ENCODE results near the gene TMEM245.

Gene TMEM245

DNA sequence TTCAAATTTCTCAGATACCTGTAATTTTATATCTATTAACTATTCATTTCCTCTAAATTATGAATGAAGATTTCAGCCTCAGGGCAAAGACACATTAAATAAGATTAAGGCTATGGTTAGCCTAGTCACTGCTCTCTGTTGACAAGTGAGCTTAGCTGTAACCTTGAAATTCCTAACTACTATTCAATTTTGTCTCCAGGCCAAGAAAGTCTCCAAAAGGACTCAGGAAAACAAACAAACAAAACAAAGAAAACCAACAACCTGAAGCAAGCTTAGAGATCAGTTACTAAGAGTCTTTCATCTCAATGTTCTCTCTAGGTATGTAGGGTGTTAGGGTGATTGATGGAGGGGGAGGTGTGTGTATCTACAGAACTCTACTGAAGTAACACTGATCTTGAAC lies 96.9 kb downstream of the TMEM245 start:
- no peak for DNase-seq (ENCODE audit: low read depth)

DNA sequence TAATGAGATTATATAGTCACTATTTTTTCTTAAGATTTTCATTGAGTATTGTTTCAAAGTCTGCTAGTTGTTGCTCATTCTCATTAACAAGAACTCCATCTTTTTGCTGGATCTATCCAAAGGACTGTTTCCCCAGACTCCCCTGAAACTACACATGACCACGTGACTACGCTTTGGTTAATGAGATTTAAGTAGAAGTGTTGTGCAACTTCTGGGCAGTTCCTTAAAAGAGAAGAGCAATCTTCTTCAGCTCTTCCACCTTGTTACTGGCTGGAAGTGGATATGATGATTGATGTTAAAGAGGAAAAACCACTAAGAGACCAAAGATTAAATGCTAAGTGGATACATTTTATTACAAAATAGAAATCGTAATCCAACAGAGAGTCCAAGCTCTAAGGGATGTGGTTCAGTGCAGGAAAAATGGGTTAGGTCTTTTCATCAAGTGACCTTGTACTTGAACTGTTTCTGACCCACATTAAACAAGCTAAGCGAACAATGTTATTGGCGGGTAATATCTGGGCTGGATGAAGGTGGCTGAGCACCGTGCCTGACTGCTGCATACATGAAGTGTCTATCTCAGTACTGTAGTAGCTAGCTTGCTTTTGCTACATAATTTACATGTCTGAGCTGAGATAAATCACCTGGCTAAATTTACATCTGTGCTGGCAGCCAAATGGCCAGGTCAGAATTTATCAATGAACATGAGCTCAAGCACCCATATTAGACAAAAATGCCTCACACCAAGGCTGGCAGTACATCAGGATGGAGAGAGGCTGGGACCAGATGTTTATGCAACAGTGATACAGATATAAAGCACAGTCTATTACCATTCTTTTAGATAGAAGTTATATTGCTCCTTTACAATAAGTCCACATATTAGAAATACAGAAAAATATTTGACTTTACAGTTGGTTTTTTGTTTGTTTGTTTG lies 98.9 kb downstream of the TMEM245 start:
- DNase-seq (ENCODE audit: low read depth), result no peak

DNA sequence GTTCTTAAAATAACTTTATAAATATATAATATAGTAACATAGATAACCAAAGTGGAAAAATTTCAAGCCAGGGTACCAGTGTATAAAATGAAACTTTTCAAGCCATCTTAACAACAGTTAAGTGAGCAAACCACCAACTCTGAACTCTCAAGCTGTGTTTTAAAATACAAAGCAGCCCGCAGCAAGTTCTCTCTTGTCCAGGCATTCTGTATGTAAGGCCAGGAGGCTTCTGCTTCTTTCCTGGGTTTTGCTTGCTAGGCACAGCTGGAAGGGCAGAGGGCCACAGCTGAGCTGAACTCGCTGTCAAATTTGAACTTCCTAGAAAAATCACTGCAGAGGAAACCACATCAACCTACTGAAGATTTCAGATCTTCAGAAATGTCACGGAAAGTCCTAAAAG lies 99.6 kb downstream of the TMEM245 start:
- DNase-seq (ENCODE audit: low read depth), result no peak

DNA sequence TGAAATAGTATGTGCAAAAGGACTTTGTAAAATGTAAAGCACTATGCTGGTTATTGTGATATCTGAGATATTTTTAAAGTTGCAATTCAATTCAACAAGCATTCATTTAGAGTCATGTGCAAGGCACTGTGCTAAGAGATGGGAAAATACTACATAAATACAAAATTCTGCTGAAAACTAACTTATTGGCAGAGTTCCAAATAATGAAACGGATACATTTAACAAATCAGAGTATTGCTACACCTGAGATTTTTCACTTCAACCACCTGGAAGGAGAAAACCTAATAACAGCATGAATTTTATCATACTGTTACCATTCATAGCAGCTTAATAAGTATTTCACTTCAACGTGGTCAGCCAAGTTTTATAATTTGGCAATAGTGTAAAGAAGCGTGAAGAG lies 100.3 kb downstream of the TMEM245 start:
- DNase-seq (ENCODE audit: low read depth), result no peak

DNA sequence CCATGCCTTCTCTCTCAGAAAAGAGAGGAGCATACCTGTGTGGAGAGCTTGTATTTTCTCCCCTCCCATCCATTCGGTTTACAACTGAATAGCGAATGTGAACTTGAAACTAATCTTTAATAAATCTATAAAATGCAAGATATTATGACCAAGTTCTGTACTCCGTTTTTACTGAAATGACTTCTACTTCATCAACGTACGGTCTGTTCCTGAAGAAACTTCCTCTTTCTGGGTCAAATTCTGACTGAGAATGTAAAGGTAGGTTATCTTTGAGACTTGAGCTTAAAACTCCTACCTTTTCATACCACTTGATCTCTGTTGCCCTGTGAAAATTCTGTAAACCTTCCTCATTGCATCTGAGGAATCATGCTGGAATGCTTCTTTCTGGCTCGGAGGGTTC lies 102.3 kb downstream of the TMEM245 start:
- DNase-seq (ENCODE audit: low read depth), result no peak

DNA sequence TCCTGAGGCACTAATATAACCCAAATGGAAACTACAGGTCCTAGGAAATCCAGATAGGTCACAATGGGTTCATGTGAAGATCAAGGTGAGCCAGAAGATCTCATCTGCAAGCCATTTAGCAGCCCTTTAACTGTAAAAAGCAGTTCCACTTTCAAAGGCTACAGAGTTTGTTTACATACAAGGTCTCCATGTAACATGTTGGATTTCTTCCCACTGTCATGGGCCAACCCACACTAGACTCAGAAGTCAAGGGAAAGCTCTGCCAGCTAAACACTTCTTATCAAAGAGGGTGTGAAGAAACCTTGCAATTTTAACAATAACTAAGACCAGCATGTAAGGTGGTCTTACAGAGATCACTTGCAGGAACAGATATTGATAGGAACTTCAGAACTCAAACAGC lies 102.7 kb downstream of the TMEM245 start:
- DNase-seq (ENCODE audit: low read depth), result no peak

DNA sequence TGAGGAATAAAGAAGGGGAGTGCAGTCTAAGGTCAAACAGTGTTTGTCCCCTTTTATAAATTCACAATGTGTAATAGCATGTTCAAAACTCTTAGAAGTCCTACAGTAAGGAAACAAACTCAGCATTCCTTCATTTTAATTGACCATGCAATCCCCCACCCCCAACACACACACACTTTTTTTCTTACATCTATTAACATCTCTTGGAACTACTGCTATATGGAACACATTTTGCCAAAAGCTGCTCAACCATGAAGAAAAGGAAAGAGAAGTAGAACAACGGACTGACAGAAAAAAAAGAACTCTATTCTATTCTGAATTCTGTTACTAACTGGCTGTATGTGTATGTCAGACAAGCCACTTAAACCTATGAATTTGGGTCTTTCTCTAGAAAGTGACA lies 103.6 kb downstream of the TMEM245 start:
- no peak for DNase-seq (ENCODE audit: low read depth)

DNA sequence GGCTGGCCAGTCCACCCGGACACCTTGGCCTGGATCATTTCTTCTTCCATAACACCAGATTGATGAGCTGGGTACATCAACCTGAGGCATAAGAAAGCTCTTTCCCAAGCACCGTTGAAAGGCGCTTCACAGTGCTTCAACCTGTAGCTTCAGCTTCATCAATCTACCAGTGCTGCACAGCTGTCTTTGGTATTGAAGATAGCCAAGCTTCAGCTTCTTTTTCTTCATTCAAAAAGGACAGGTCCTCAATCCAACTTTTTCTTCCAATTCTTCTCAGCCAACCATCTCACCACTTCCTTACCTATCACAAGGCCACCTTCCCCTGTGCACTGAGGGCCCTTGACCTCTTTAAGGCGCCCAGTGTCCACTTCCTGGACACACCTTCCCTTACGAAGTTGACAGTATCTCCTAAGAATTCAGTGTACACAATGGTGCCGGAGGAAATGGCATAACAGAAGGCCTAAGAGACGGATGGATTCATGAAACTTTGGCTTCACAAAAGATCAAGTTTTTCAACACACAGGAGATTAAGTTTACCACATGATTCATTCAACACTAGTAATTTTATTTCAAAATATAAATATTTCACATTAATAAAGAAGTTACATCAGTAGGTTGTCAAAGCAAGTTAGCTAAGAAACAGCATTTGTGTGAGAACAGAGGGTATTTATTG lies 105.0 kb downstream of the TMEM245 start:
- DNase-seq (ENCODE audit: low read depth), result no peak

DNA sequence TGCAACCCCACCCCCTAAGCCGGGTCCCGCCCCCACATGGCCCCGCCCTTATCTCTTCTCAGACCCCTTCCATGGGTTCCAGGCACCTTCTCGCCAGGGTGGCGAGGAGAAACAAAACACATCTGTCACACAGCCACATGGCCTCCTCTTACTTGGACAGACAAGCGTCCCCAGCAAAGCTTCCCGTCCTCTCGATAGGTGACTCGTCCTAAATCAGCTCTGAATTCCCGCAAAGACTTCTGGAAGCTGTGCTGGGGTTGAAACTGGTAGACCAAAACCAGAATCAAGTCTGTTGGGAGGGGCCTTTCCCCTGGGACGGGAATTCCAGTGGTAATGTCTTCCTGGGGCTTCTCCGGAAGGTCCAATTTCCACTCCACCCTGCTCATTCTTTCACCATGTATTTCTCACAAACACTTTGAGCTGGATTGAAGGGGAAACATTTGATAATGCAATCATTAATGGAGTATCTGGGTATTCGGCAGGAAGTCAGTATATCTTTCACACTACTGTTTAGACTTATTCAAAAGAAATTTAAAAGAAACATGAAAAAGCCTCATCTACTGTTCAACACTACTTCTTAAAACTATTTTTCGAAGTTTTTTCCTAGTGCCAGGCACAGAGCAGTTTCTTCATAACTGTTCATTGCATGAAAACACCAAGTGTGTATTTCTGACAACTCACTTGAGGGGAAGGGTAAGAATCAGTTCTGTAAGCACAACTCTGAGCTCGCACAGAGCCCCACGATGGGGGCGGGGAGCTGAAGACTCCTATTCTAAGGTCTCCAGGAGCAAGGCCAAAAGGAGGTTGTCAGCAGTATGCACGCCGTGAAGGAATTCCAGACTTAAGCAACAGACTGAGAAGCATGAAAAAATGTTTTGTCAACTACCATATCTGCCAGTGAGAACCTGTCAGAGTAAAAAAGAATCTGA lies 105.8 kb downstream of the TMEM245 start:
- DNase-seq (ENCODE audit: low read depth), result no peak

DNA sequence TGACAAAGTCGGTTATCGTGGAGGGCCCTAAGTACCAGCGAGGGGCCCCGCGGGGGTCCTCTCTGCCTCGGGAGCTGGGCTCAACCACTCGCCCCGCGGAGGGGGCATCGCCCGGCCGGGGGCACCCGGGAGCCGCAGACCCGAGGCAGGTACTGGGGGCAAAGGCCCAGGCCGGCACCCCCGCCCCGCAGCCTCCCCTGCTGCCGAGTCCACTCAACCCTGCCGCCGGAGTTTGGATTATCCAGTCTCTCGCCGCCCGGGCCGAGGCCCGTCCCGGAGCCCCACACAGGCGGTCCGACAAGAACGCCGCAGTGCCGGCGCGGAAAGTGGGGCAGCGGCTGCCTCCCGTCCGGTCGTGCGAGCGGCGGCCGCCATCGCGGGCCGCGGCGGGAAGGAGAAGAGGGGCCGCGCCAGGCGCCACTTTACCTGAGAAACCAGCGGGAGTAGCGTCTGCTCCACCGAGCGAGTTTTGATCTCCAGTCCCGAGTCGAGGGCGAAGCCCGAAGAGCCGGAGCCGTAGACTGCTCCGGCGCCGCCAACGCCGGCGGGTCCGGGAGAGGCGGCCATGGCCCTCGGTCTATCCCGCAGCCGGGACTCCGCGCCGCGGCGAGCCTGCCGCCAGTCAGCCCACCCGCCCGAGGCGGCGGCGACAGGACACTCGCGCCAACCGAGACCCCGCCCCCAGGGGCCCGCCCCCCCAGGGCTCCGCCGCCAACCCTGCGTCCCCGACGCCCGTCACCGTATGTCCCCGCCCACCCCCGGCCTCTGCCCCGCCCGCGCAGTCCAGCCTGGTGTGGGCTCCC lies 106.7 kb downstream of the TMEM245 start, which contains the start of gene CTNNAL1:
Gene CTNNAL1 (minus strand): TSS at position 624 of the 803 bp plus-strand sequence. CDS start 57 bp downstream, at position 567.
- DNase-seq (ENCODE audit: low read depth), result peak; percentile 75

DNA sequence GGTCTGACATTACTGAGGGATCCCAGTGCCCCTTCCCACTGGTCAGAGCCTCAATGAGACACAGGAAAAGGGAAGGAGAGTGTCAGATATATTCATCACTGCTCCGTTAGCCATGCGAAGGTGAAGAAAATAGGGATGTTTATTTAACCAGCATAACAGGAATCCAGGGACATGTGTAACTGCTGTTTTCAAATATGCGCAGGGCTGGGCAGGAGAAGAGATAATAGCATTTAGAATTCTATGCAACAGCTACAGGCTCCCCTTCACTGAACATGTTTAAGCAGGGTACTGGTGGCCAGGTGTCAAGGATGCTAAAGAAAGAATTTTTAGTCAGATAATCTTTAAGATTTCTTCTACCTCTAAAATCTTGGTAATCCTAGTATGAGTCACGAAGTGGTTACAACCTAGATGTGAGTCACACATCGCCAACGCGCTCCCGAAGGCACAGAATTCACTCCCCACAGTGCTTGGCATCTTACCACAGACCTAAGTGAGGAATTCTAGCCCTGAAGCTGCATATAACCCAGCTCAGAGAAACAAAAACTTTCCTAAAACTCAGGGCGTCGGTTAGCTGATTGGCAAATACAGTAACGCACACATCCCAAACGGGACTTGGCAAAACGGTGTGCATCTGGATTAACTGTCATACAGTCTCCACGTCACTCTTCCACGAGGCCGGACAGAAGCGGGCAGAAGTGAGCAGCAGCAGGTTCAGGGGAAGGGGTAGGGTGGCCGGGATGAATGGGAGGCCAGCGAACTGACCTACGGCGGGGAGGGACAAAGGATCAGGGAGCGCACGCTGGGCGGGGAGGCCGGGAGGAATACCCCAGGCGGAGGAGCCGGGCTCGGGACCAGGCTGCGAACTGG lies 107.5 kb downstream of the TMEM245 start:
- peak; percentile 25 for DNase-seq (ENCODE audit: low read depth)

DNA sequence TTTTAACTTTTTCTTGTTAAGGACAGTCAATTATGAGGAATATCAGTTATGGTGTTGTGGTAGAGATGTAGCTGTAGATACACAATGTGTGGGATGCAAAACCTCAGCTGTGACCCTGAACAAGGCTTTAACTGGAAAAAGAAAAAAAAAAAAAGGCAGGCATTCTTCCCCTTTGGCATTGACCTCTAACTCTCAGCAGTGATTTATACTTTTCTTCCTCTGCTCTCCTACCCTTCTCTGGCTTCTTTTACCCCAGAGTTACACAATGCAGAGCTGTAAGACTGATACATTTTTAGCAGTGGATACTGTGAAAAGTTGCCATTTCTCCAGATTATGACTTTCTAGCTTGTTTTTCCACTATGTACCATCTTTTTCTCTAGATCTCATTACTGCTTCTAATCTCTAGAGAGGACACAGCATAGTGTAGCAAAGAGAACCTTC lies 108.5 kb downstream of the TMEM245 start:
- no peak for DNase-seq (ENCODE audit: low read depth)

DNA sequence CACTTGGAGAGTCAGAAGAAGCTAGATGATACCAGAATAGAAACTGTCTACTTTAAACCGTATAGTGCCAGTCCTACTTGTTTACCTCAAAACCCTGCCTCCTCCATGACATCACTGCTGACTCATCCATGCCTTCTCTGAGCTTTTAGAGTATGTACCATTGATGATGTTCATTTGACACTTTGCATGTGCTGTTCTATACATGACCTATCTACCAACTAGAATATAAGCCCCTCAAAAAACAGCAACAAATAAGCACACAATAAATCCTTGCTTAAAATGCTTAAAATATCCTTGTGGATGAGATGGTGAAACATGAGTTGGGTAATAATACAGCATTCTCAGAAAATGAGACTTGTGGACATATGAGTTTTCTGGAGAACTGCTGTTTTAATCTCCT lies 109.0 kb downstream of the TMEM245 start:
- DNase-seq (ENCODE audit: low read depth), result no peak

DNA sequence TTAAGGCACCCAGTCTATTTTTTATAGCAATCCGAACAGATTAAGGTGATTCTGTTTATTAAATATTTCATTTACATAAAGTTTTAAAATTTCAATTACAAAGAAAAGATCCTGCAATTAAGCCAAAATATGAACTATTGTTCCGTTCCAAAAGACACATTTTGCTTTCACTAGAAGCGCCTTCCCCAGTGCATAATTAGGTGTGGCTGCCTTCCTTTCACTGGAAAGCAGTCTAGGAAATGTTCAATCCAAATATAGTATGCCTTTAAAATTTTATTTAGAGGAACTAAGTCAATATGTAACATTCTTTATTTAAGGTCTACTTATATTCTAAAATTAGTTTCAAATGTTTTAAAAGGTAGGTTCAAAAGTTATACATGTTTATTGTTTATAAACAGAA lies 114.1 kb downstream of the TMEM245 start:
- DNase-seq (ENCODE audit: low read depth), result no peak

DNA sequence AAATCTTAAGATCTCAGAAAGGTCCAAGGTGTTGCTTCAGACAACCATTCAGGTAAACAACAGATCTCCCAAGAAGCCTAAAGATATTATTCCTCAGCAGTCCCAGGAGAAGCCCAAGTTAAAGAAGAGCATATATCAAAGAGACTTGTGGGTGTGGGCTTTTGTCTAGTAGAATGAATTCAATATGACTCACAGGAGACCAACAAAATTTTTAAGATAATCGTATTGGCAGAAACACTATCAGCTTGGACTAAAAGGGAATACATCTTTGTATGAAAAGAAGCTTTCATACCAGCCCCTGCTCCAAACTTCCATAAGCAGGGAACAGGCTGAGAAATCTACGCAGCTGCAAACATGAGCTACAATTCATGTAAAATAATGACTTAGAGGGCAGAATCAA lies 116.6 kb downstream of the TMEM245 start:
- DNase-seq (ENCODE audit: low read depth), result no peak

DNA sequence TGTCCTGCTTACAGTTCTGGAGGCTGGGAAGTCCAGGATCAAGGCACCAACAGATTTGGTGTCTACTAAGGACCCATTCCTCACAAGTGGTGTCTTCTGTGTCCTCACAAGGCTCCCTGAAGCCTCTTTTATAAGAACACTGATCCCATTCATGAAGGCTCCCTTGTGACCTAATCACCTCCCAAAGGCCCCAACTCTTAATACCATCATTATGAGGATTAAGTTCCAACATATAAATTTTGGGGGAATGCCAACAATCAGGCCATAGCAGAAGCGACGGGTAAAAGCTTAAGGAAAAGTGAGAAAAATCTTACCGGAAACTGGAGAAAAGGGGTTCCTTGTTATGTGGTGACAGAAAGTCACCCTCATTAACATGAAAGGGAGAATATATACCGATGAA lies 117.6 kb downstream of the TMEM245 start:
- no peak for DNase-seq (ENCODE audit: low read depth)

DNA sequence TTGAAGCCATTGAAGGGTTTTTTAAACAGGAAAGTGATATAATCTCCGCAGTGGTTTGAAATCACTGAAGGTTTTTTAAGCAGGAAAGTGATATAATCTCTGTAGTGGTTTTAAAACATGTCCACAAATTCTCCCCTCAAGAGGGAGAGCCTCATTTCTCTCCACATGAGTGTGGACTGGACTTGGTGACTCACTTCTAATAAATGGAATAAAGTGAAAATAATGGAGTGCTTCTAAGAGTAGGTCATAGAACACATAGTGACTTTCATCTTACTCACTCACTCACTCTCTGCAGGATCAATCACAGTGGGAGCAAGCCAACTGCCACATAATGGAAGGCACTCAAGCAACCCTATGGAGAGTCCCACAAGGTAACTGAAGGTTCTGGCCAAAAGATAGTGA lies 118.5 kb downstream of the TMEM245 start:
- DNase-seq (ENCODE audit: low read depth), result no peak

DNA sequence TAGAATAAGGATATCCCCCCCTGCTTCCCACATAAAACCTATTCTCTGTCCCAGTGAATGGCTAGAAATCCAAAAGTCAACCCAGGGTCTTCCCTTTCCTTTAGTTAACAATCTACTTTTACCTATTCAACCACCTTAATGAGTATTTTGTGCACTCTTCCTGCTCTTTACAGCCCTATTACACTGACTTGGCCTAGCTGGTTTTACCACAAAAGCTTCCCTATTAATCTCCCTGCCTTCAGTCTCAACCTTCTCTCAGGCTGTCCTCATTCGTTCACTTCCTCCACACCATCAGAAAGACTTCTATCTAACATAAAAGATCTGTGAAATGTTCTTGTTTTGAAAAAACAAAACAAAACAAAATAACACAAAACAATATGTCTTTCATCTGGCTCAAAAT lies 122.6 kb downstream of the TMEM245 start:
- no peak for DNase-seq (ENCODE audit: low read depth)

DNA sequence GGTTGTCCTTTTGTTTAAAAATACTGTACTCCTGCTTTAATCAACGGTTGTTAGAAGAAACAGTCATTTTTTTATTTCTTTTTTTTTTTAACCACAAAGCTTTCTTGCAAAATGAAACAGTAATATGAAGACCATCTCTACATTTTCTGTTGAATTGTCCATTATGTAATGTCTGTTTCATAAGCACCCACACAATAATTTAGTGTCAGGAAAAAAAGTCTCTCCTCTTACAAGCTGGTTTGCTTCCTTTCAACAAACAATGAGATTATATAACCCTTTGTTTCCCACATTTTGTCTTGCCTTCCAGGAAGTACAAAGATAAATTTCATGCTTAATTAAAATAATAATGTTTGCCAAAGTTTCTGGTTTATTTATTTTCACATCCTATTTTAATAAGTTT lies 123.1 kb downstream of the TMEM245 start:
- DNase-seq (ENCODE audit: low read depth), result no peak

DNA sequence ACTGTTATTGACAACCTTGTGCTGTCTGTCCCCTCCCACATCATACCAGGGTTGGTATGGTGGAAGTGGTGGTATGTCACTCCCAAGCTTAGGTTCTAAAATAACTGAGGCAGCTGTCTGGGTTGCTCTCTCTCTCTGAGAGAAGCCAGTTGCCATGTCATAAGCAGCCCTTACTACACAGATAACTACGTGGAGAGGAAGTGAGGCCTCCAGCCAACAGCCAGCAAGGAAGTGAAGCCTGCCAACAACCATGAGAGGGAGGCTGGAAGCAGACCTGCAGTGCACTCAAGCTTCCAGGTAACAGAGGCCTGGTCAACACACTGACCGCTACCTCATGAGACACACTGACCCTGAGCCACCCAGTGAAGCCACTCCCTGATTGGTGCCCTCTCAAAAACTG lies 125.1 kb downstream of the TMEM245 start:
- no peak for DNase-seq (ENCODE audit: low read depth)
